HepG2 (cell line): ENCODE results near the gene RGL3. TPM values are rescaled to one million over a fixed set of nuclear protein-coding genes. Genes with fewer than 3 reads are reported as not detected.

ENCODE experiments used
- ARNTL ChIP-seq: sonication (generic); formaldehyde crosslinking; IDR thresholded peaks from 2 replicates; pipeline ENCODE4 v1.4.0; 2020; ENCODE audit warnings: mild to moderate bottlenecking, missing genetic modification reagents
- FOSL2 ChIP-seq: sonication (generic); formaldehyde crosslinking; IDR thresholded peaks from 2 replicates; pipeline ENCODE4 v1.4.0; 2020; ENCODE audit warnings: missing genetic modification reagents
- KAT2B ChIP-seq: fragments of 150-350 bp; IDR thresholded peaks from 2 replicates; pipeline ENCODE4 v1.6.1; 2014; ENCODE audit warnings: low read depth, low read length, borderline replicate concordance
- POLR2G ChIP-seq: fragments of 200-400 bp; formaldehyde crosslinking; IDR thresholded peaks from 2 replicates; pipeline ENCODE4 v1.6.1; 2018; ENCODE audit warnings: mild to moderate bottlenecking, low read depth, low read length, moderate library complexity
- ZBTB7B ChIP-seq: sonication (generic); formaldehyde crosslinking; IDR thresholded peaks from 2 replicates; pipeline ENCODE4 v1.4.0; 2020; ENCODE audit warnings: missing genetic modification reagents
- polyA plus RNA-seq, 8 experiments: library from polyadenylated mRNA; depleted of rRNA in 3 of 8; stranded (reverse) in 7 of 8; unstranded in 1 of 8; fragments of >200 nt; fragmentation: Illumina TruSeq in 4 of 8; extraction: Trizol in 4 of 8; gene quantifications; 2 replicates each; pipeline versions ENCODE4 v1.2.1 to v1.2.3, GENCODE V29; 2011 to 2016; ENCODE audit warnings: low read depth in 4 of 8, missing spikeins in 1 of 8, mixed read lengths in 1 of 8; ENCODE audit not compliant: insufficient read depth in 1 of 8
- total RNA-seq, 5 experiments: library from RNA; depleted of rRNA; stranded (reverse); fragments of >200 nt; fragmentation: Illumina TruSeq; extraction: Trizol; gene quantifications; 2 replicates each; pipeline ENCODE4 v1.2.3, GENCODE V29; 2016; ENCODE audit warnings: low read depth in 1 of 5
- TF ChIP-seq, protein P1 (sequence below): sonication (generic); formaldehyde crosslinking; IDR thresholded peaks from 2 replicates; pipeline ENCODE4 v1.4.0; 2020; ENCODE audit warnings: missing genetic modification reagents
- TF ChIP-seq, protein P2 (sequence below): sonication (generic); formaldehyde crosslinking; IDR thresholded peaks from 2 replicates; pipeline ENCODE4 v1.4.0; 2020; ENCODE audit warnings: mild to moderate bottlenecking, missing genetic modification reagents
- TF ChIP-seq, protein P3 (sequence below): sonication (generic); formaldehyde crosslinking; IDR thresholded peaks from 2 replicates; pipeline ENCODE4 v1.4.0; 2020; ENCODE audit warnings: mild to moderate bottlenecking, missing genetic modification reagents
- TF ChIP-seq, protein P4 (sequence below): sonication (generic); formaldehyde crosslinking; IDR thresholded peaks from 2 replicates; pipeline ENCODE4 v1.5.1; 2020; ENCODE audit warnings: missing genetic modification reagents, mild to moderate bottlenecking, borderline replicate concordance
- TF ChIP-seq, protein P5 (sequence below): sonication (generic); formaldehyde crosslinking; IDR thresholded peaks from 2 replicates; pipeline ENCODE4 v1.4.0; 2020; ENCODE audit warnings: mild to moderate bottlenecking, missing genetic modification reagents
- TF ChIP-seq, protein P6 (sequence below): sonication (generic); formaldehyde crosslinking; IDR thresholded peaks from 2 replicates; pipeline ENCODE4 v1.8.0; 2022; ENCODE audit warnings: mild to moderate bottlenecking, missing genetic modification reagents, moderate library complexity

Gene RGL3
- total and polyA plus RNA-seq, 2 of the 13 experiments (the other 11 are each of a cell fraction or from before 2014, with no cell fraction given): 4.2 to 7.6 TPM

DNA sequence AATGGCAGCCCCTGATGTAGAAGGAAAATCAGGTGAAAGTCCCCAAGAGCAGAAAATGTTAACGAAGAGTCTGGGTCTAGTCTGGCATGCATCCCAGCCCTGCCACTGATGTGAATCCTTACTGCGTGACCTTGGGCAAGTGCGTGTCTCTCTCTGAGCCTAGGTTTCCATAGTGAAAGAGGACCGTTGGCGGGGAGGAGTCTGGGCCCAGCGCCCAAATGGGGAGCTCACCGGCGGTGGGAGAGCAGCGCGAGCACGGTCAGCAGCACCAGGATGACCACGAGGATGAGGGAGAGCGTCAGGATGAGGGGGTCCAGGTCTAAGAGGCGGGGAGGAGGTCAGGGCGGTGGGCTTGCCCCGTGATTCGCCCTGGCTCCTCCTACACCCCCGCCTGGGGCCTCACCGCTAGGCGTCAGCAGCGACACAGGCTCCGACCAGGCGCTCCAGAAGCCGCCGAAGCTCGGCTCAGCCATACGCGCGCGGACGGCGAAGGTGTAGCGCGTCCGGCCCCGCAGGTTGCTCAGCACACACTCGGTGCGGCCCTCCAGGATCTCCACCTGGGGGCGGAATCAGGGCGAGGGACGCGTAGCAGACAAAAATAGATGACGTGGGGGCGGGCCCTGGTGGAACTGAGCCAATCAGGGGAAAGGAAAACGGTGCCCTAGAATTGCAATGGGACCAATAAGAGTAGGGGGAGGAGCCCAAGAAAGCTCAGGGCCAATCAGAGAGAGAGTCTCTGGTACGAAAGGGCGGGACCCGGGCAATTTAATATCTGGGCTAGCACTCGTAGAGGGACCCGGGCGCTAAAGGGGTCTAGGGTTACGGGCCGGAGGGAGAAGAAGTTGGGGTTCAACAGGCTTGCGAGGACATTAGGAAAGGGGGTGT, 38.2 kb downstream of the RGL3 start (continued):
- TF ChIP-seq, protein P1, sequence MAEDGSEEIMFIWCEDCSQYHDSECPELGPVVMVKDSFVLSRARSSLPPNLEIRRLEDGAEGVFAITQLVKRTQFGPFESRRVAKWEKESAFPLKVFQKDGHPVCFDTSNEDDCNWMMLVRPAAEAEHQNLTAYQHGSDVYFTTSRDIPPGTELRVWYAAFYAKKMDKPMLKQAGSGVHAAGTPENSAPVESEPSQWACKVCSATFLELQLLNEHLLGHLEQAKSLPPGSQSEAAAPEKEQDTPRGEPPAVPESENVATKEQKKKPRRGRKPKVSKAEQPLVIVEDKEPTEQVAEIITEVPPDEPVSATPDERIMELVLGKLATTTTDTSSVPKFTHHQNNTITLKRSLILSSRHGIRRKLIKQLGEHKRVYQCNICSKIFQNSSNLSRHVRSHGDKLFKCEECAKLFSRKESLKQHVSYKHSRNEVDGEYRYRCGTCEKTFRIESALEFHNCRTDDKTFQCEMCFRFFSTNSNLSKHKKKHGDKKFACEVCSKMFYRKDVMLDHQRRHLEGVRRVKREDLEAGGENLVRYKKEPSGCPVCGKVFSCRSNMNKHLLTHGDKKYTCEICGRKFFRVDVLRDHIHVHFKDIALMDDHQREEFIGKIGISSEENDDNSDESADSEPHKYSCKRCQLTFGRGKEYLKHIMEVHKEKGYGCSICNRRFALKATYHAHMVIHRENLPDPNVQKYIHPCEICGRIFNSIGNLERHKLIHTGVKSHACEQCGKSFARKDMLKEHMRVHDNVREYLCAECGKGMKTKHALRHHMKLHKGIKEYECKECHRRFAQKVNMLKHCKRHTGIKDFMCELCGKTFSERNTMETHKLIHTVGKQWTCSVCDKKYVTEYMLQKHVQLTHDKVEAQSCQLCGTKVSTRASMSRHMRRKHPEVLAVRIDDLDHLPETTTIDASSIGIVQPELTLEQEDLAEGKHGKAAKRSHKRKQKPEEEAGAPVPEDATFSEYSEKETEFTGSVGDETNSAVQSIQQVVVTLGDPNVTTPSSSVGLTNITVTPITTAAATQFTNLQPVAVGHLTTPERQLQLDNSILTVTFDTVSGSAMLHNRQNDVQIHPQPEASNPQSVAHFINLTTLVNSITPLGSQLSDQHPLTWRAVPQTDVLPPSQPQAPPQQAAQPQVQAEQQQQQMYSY: no peak
- TF ChIP-seq POLR2G: peak; percentile 79
- TF ChIP-seq ZBTB7B (CRISPR knock-in tag): peak; percentile 53; the same call in 1 of the 2 replicates
- no peak for TF ChIP-seq KAT2B
- TF ChIP-seq FOSL2 (CRISPR knock-in tag): peak; percentile 64
- TF ChIP-seq, protein P2, sequence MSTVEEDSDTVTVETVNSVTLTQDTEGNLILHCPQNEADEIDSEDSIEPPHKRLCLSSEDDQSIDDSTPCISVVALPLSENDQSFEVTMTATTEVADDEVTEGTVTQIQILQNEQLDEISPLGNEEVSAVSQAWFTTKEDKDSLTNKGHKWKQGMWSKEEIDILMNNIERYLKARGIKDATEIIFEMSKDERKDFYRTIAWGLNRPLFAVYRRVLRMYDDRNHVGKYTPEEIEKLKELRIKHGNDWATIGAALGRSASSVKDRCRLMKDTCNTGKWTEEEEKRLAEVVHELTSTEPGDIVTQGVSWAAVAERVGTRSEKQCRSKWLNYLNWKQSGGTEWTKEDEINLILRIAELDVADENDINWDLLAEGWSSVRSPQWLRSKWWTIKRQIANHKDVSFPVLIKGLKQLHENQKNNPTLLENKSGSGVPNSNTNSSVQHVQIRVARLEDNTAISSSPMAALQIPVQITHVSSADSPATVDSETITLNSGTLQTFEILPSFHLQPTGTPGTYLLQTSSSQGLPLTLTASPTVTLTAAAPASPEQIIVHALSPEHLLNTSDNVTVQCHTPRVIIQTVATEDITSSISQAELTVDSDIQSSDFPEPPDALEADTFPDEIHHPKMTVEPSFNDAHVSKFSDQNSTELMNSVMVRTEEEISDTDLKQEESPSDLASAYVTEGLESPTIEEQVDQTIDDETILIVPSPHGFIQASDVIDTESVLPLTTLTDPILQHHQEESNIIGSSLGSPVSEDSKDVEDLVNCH (CRISPR knock-in tag): no peak
- TF ChIP-seq, protein P3, sequence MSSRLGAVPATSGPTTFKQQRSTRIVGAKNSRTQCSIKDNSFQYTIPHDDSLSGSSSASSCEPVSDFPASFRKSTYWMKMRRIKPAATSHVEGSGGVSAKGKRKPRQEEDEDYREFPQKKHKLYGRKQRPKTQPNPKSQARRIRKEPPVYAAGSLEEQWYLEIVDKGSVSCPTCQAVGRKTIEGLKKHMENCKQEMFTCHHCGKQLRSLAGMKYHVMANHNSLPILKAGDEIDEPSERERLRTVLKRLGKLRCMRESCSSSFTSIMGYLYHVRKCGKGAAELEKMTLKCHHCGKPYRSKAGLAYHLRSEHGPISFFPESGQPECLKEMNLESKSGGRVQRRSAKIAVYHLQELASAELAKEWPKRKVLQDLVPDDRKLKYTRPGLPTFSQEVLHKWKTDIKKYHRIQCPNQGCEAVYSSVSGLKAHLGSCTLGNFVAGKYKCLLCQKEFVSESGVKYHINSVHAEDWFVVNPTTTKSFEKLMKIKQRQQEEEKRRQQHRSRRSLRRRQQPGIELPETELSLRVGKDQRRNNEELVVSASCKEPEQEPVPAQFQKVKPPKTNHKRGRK: 0 out of 2 replicates have a peak, but pooled peaks have one; percentile 69
- TF ChIP-seq, protein P4, sequence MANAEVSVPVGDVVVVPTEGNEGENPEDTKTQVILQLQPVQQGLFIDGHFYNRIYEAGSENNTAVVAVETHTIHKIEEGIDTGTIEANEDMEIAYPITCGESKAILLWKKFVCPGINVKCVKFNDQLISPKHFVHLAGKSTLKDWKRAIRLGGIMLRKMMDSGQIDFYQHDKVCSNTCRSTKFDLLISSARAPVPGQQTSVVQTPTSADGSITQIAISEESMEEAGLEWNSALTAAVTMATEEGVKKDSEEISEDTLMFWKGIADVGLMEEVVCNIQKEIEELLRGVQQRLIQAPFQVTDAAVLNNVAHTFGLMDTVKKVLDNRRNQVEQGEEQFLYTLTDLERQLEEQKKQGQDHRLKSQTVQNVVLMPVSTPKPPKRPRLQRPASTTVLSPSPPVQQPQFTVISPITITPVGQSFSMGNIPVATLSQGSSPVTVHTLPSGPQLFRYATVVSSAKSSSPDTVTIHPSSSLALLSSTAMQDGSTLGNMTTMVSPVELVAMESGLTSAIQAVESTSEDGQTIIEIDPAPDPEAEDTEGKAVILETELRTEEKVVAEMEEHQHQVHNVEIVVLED (CRISPR knock-in tag): peak; percentile 68; the same call in 1 of the 2 replicates
- TF ChIP-seq ARNTL: peak; percentile 69; the same call in 1 of the 2 replicates
- TF ChIP-seq, protein P5, sequence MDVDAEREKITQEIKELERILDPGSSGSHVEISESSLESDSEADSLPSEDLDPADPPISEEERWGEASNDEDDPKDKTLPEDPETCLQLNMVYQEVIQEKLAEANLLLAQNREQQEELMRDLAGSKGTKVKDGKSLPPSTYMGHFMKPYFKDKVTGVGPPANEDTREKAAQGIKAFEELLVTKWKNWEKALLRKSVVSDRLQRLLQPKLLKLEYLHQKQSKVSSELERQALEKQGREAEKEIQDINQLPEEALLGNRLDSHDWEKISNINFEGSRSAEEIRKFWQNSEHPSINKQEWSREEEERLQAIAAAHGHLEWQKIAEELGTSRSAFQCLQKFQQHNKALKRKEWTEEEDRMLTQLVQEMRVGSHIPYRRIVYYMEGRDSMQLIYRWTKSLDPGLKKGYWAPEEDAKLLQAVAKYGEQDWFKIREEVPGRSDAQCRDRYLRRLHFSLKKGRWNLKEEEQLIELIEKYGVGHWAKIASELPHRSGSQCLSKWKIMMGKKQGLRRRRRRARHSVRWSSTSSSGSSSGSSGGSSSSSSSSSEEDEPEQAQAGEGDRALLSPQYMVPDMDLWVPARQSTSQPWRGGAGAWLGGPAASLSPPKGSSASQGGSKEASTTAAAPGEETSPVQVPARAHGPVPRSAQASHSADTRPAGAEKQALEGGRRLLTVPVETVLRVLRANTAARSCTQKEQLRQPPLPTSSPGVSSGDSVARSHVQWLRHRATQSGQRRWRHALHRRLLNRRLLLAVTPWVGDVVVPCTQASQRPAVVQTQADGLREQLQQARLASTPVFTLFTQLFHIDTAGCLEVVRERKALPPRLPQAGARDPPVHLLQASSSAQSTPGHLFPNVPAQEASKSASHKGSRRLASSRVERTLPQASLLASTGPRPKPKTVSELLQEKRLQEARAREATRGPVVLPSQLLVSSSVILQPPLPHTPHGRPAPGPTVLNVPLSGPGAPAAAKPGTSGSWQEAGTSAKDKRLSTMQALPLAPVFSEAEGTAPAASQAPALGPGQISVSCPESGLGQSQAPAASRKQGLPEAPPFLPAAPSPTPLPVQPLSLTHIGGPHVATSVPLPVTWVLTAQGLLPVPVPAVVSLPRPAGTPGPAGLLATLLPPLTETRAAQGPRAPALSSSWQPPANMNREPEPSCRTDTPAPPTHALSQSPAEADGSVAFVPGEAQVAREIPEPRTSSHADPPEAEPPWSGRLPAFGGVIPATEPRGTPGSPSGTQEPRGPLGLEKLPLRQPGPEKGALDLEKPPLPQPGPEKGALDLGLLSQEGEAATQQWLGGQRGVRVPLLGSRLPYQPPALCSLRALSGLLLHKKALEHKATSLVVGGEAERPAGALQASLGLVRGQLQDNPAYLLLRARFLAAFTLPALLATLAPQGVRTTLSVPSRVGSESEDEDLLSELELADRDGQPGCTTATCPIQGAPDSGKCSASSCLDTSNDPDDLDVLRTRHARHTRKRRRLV (CRISPR knock-in tag): no peak
- TF ChIP-seq, protein P6, sequence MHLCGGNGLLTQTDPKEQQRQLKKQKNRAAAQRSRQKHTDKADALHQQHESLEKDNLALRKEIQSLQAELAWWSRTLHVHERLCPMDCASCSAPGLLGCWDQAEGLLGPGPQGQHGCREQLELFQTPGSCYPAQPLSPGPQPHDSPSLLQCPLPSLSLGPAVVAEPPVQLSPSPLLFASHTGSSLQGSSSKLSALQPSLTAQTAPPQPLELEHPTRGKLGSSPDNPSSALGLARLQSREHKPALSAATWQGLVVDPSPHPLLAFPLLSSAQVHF: no peak
